ENCODE data around the gene SLC29A2.
"Not testable (repeated sequence)": the region's sequence is repeated elsewhere in the genome, so short reads cannot be mapped to it uniquely, and the experiment has no call there.

The SLC29A2 gene

GRCh38 chr11:66384316-66384715 lies 12.8 kb upstream of the SLC29A2 start:
- not testable (repeated sequence) for DNase-seq

- DNase-seq, result not testable (repeated sequence)
These were observed 8.7 kb upstream of the SLC29A2 start for GRCh38 chr11:66380264-66380663.

- DNase-seq, result not testable (repeated sequence)
These were observed 2.2 kb upstream of the SLC29A2 start for GRCh38 chr11:66373690-66374287.

- DNase-seq, result no peak
These were observed 1.7 kb upstream of the SLC29A2 start for GRCh38 chr11:66373265-66373664.

- no peak for DNase-seq
These were observed 2.3 kb downstream of the SLC29A2 start for GRCh38 chr11:66369073-66369894.

- DNase-seq, result no peak
These were observed 3.1 kb downstream of the SLC29A2 start for GRCh38 chr11:66368484-66368883.

- DNase-seq, result no peak
These were observed 3.8 kb downstream of the SLC29A2 start for GRCh38 chr11:66367561-66368312.

- DNase-seq, result no peak
These were observed 4.6 kb downstream of the SLC29A2 start for GRCh38 chr11:66366844-66367477.

- no peak for DNase-seq
These were observed 5.6 kb downstream of the SLC29A2 start for GRCh38 chr11:66365711-66366619.

- DNase-seq, result no peak
These were observed 6.4 kb downstream of the SLC29A2 start for GRCh38 chr11:66365166-66365565.

- DNase-seq, result peak; percentile 76
These were observed 7.6 kb downstream of the SLC29A2 start for GRCh38 chr11:66363805-66364535.

- no peak for DNase-seq
These were observed 8.4 kb downstream of the SLC29A2 start for GRCh38 chr11:66363187-66363601.

- DNase-seq, result no peak
These were observed 8.9 kb downstream of the SLC29A2 start for GRCh38 chr11:66362481-66363147.

GRCh38 chr11:66361502-66361941 lies 10.0 kb downstream of the SLC29A2 start:
- no peak for DNase-seq

GRCh38 chr11:66360406-66361073 lies 11.0 kb downstream of the SLC29A2 start:
- DNase-seq, result no peak

- DNase-seq, result no peak
These were observed 11.9 kb downstream of the SLC29A2 start for GRCh38 chr11:66359662-66360087.

- not testable (repeated sequence) for DNase-seq
These were observed 20.9 kb downstream of the SLC29A2 start for GRCh38 chr11:66350560-66351235.

GRCh38 chr11:66349084-66349386 lies 22.5 kb downstream of the SLC29A2 start:
- DNase-seq, result no peak

- peak; percentile 83 for DNase-seq
These were observed 23.9 kb downstream of the SLC29A2 start, which contains the start of gene B4GAT1 for GRCh38 chr11:66347425-66348276. TSS of gene B4GAT1 (minus strand) at chr11:66347629. CDS start at chr11:66347545, 84 bp downstream.

All from activated naive CD4-positive, alpha-beta T cell treated with anti-CD3 and anti-CD28 coated beads, Interleukin-2, amount 50 U/mL, for 16 hours (primary cell).